RWPE1 (cell line): ENCODE results near the gene CCS.
"Not testable (repeated sequence)": the region's sequence is repeated elsewhere in the genome, so short reads cannot be mapped to it uniquely, and the experiment has no call there.

Source experiments
- CTCF ChIA-PET: fragments of 350-600 bp; sonication (Branson Sonifier 250); formaldehyde crosslinking; extraction: SDS; loops from one replicate; lab custom pipeline; 2021; lab: Yijun Ruan, JAX
- POLR2A ChIA-PET: fragments of 400-600 bp; formaldehyde crosslinking; extraction: SDS; loops from one replicate; lab custom pipeline; 2020; ENCODE audit warnings: antibody characterized with exemption; ENCODE audit not compliant: low non-redundant PET; lab: Yijun Ruan, JAX
- DNase-seq: peaks from one replicate; pipeline ENCODE4 v3.0.0; 2012; ENCODE audit warnings: low spot score
- H3K27ac ChIP-seq: fragments of 450-650 bp; 2 replicates; pipeline ENCODE4 v1.5.1; 2017
- CTCF ChIP-seq: fragments of 450-650 bp; conservative IDR thresholded peaks from 2 replicates; pipeline ENCODE4 v1.5.1; 2017; ENCODE audit warnings: low read depth, mild to moderate bottlenecking

The CCS gene

GRCh38 chr11:66570850-66571180, 22.2 kb upstream of the CCS start:
- CTCF ChIA-PET, result interaction anchor here (0.7 kb wide), 1 partner anchor 92 kb away, joined by 3 read pairs; no protein-coding TSS in a partner anchor
- no peak overlapping the region for H3K27ac ChIP-seq
- no peak for DNase-seq
- POLR2A ChIA-PET, result no interaction called here
- TF ChIP-seq CTCF, result no peak

- no peak overlapping the region for H3K27ac ChIP-seq
- DNase-seq, result peak; percentile 71
- TF ChIP-seq CTCF, result peak; percentile 81
- ChIA-PET POLR2A (no interaction called here), CTCF (interaction anchor here (0.7 to 1.6 kb wide), 2 partner anchors 69 to 99 kb away, joined by 3 to 9 read pairs; no protein-coding TSS in a partner anchor)
Measured at GRCh38 chr11:66579017-66579606, 13.9 kb upstream of the CCS start.

GRCh38 chr11:66580803-66581202, 12.2 kb upstream of the CCS start:
- TF ChIP-seq CTCF, result no peak
- no peak for DNase-seq
- H3K27ac ChIP-seq, result no peak overlapping the region
- CTCF ChIA-PET, result interaction anchor here (0.6 to 1.6 kb wide), 3 partner anchors 57 to 98 kb away, joined by 3 to 9 read pairs (median 5); no protein-coding TSS in a partner anchor
- POLR2A ChIA-PET, result no interaction called here

- no peak for TF ChIP-seq CTCF
- POLR2A ChIA-PET, result no interaction called here
Measured at GRCh38 chr11:66581261-66581660, 11.7 kb upstream of the CCS start.

GRCh38 chr11:66582565-66583147, 10.3 kb upstream of the CCS start:
- CTCF ChIA-PET, POLR2A ChIA-PET, H3K27ac ChIP-seq, DNase-seq: not testable (repeated sequence)

More at GRCh38 chr11:66581261-66581660, 11.7 kb upstream of the CCS start:
- no peak overlapping the region for H3K27ac ChIP-seq
- CTCF ChIA-PET, result interaction anchor here (0.6 to 1.1 kb wide), 2 partner anchors 57 to 90 kb away, joined by 3 to 5 read pairs; no protein-coding TSS in a partner anchor
- DNase-seq, result no peak

- H3K27ac ChIP-seq, DNase-seq: not testable (repeated sequence)
- CTCF ChIA-PET, result interaction anchor here (0.7 to 0.9 kb wide), 2 partner anchors 101 to 177 kb away, joined by 3 read pairs; no protein-coding TSS in a partner anchor
- POLR2A ChIA-PET, result interaction anchor here (0.9 kb wide), 1 partner anchor 9 kb away, joined by 4 read pairs; no protein-coding TSS in a partner anchor
Measured at GRCh38 chr11:66585447-66585846, 7.5 kb upstream of the CCS start.

- no peak overlapping the region for H3K27ac ChIP-seq
- no peak for TF ChIP-seq CTCF
- DNase-seq, result no peak
- ChIA-PET POLR2A (interaction anchor here (0.9 kb wide), 1 partner anchor 8 kb away, joined by 4 read pairs; no protein-coding TSS in a partner anchor), CTCF (interaction anchor here (0.7 to 0.9 kb wide), 2 partner anchors 13 to 100 kb away, joined by 3 read pairs; no protein-coding TSS in a partner anchor)
Measured at GRCh38 chr11:66586136-66586535, 6.8 kb upstream of the CCS start.

GRCh38 chr11:66589315-66589714, 3.7 kb upstream of the CCS start:
- H3K27ac ChIP-seq, DNase-seq, POLR2A ChIA-PET: not testable (repeated sequence)
- CTCF ChIA-PET, result interaction anchor here (0.7 to 1.2 kb wide), 2 partner anchors 48 to 89 kb away, joined by 3 to 7 read pairs; no protein-coding TSS in a partner anchor
